ENCODE results near the gene DDX1.

DDX1 gene

DNA sequence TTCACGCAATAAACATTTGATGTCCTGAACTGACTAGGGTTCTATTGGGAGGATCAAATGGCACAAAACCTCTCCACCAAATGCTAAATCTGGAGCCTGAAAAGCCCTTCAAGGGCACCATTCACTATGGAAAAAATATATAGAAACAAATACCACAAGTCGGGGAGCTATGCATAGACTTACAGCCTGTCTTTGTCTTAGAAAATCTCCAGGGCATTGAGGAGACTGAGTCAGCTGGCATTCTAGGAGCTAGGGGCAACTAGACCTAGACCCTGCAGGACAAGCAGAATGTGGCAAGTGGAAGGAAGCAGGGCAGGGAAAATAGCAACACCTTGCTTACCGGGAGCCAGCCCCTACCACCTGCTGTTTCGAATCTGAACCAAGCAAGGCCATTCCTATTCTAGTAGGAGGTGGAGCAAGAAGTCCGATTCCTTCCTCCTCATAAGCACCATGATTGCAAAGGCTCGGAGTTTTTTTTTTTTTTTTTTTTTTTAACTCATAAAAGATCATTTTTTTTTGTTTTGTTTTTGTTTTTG, 77.8 kb downstream of the DDX1 start:
- no peaks in the 10 kb centered on the region for H3K79me2 ChIP-seq (ENCODE audit: insufficient read depth, low read length)
- no peaks in the 10 kb centered on the region for H3K36me3 ChIP-seq (ENCODE audit: low read length)
- no peaks in the 10 kb centered on the region for H3K9me2 ChIP-seq (replicated peaks; ENCODE audit: insufficient read depth, low read length)
- TF ChIP-seq EZH2phosphoT487 (conservative IDR thresholded peaks at IDR 0.05; ENCODE audit: low read length) = no peak
- TF ChIP-seq, protein P1, sequence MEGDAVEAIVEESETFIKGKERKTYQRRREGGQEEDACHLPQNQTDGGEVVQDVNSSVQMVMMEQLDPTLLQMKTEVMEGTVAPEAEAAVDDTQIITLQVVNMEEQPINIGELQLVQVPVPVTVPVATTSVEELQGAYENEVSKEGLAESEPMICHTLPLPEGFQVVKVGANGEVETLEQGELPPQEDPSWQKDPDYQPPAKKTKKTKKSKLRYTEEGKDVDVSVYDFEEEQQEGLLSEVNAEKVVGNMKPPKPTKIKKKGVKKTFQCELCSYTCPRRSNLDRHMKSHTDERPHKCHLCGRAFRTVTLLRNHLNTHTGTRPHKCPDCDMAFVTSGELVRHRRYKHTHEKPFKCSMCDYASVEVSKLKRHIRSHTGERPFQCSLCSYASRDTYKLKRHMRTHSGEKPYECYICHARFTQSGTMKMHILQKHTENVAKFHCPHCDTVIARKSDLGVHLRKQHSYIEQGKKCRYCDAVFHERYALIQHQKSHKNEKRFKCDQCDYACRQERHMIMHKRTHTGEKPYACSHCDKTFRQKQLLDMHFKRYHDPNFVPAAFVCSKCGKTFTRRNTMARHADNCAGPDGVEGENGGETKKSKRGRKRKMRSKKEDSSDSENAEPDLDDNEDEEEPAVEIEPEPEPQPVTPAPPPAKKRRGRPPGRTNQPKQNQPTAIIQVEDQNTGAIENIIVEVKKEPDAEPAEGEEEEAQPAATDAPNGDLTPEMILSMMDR (IDR thresholded peaks at IDR 0.05; ENCODE audit: insufficient read depth, low read length, poor library complexity, severe bottlenecking) = no peak
- no peaks in the 10 kb centered on the region for H3F3A ChIP-seq (ENCODE audit: insufficient read depth)
- no peak overlapping the region for H3K4me3 ChIP-seq (ENCODE audit: insufficient read depth, low read length, poor library complexity, severe bottlenecking)
- no peak overlapping the region for H3K9ac ChIP-seq (ENCODE audit: low read length)
- no peak overlapping the region for H3K4me2 ChIP-seq (ENCODE audit: low read depth, low read length, poor library complexity, severe bottlenecking)
- H3K27me3 ChIP-seq (ENCODE audit: low read length) = no peaks in the 10 kb centered on the region
- no peaks in the 10 kb centered on the region for H4K20me1 ChIP-seq (ENCODE audit: low read depth, low read length)
- H3K9me3 ChIP-seq (ENCODE audit: insufficient read depth, low read length) = no peaks in the 10 kb centered on the region
- H2AFZ ChIP-seq (ENCODE audit: low read depth, low read length, severe bottlenecking) = no peak overlapping the region
- no peak overlapping the region for H3K27ac ChIP-seq (ENCODE audit: low read depth, low read length)

DNA sequence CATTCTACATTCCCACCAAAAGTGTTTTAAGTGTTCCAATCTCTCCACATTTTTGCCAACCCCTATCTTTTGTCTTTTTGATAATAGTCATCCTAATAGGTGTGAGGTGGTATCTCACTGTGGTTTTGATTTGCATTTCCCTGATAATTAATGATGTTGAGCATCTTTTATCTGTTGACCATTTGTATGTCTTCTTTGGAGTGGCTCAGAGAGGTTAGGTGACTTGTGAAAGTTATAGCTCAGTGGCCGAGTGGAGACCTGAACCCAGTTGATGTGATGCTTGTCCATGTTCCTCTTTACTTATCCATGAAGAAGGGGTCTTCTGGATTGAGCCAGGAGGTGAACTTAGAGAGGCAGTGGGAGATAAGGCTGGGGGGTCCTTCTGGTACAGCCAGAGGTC, 78.8 kb downstream of the DDX1 start:
- Histone ChIP-seq H3K27ac (ENCODE audit: low read depth, low read length) (no peak overlapping the region), H3F3A (ENCODE audit: insufficient read depth) (no peaks in the 10 kb centered on the region), H3K36me3 (ENCODE audit: low read length) (no peaks in the 10 kb centered on the region), H3K4me2 (ENCODE audit: low read depth, low read length, poor library complexity, severe bottlenecking) (no peak overlapping the region), H3K9me2 (replicated peaks; ENCODE audit: insufficient read depth, low read length) (no peaks in the 10 kb centered on the region), H3K9me3 (ENCODE audit: insufficient read depth, low read length) (no peaks in the 10 kb centered on the region), H3K27me3 (ENCODE audit: low read length) (no peaks in the 10 kb centered on the region), H2AFZ (ENCODE audit: low read depth, low read length, severe bottlenecking) (no peak overlapping the region), H3K4me3 (ENCODE audit: insufficient read depth, low read length, poor library complexity, severe bottlenecking) (no peak overlapping the region), H3K9ac (ENCODE audit: low read length) (no peak overlapping the region), H4K20me1 (ENCODE audit: low read depth, low read length) (no peaks in the 10 kb centered on the region), H3K79me2 (ENCODE audit: insufficient read depth, low read length) (no peaks in the 10 kb centered on the region)
- TF ChIP-seq, protein P1 (IDR thresholded peaks at IDR 0.05; ENCODE audit: insufficient read depth, low read length, poor library complexity, severe bottlenecking) = no peak
- TF ChIP-seq EZH2phosphoT487 (conservative IDR thresholded peaks at IDR 0.05; ENCODE audit: low read length) = no peak

DNA sequence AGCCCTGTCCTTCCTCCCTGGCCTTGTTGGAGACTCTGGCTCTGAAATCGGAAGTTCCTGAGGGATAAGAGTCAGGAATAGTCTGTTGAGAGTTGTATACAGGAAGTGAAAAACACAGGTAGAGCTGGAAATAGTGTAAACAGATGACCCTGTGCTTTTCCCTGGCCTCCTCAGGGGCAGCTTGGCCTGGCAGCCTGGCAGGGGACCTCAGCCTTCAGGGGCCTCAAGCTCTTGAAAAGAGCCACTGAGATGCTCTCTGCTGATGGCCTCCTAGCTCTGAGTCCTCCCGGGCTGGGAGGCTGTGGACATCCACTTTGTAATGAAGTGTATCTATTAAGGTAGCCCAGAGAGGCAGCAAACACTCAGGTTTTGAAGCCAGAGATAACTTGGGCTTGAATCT, 79.3 kb downstream of the DDX1 start:
- Histone ChIP-seq H2AFZ (ENCODE audit: low read depth, low read length, severe bottlenecking) (no peak overlapping the region), H3K27ac (ENCODE audit: low read depth, low read length) (no peak overlapping the region), H4K20me1 (ENCODE audit: low read depth, low read length) (no peaks in the 10 kb centered on the region), H3K4me2 (ENCODE audit: low read depth, low read length, poor library complexity, severe bottlenecking) (no peak overlapping the region), H3K79me2 (ENCODE audit: insufficient read depth, low read length) (no peaks in the 10 kb centered on the region), H3K9ac (ENCODE audit: low read length) (no peak overlapping the region), H3K36me3 (ENCODE audit: low read length) (no peaks in the 10 kb centered on the region), H3K9me3 (ENCODE audit: insufficient read depth, low read length) (no peaks in the 10 kb centered on the region), H3K4me3 (ENCODE audit: insufficient read depth, low read length, poor library complexity, severe bottlenecking) (no peak overlapping the region), H3K27me3 (ENCODE audit: low read length) (no peaks in the 10 kb centered on the region), H3K9me2 (replicated peaks; ENCODE audit: insufficient read depth, low read length) (no peaks in the 10 kb centered on the region), H3F3A (ENCODE audit: insufficient read depth) (no peaks in the 10 kb centered on the region)
- TF ChIP-seq, protein P1 (IDR thresholded peaks at IDR 0.05; ENCODE audit: insufficient read depth, low read length, poor library complexity, severe bottlenecking) = no peak
- TF ChIP-seq EZH2phosphoT487 (conservative IDR thresholded peaks at IDR 0.05; ENCODE audit: low read length) = no peak
